CD14-positive monocyte (primary cell): ENCODE results near the gene NOTCH1. TPM values are rescaled to one million over a fixed set of nuclear protein-coding genes. Genes with fewer than 3 reads are reported as not detected.

Experiments
- DNase-seq, 3 donors: peaks; one replicate each; pipeline ENCODE4 v3.0.0-alpha.2; 2011 to 2022
- H2AFZ ChIP-seq: 2 replicates; pipeline ENCODE4 v1.6.0; 2012; ENCODE audit warnings: mild to moderate bottlenecking, low read depth, low read length, inconsistent platforms; ENCODE audit not compliant: insufficient read depth, poor library complexity, severe bottlenecking
- H3K27ac ChIP-seq, 2 donors: 1 replicate in 1 of 2; 2 replicates in 1 of 2; pipeline ENCODE4 v1.5.1; 2012 to 2013; ENCODE audit warnings: low read length in 2 of 2, control low read depth in 1 of 2, inconsistent platforms in 1 of 2, low read depth in 1 of 2, mild to moderate bottlenecking in 1 of 2
- H3K27me3 ChIP-seq, 2 donors: one replicate each; pipeline versions ENCODE4 v1.6.0 to v1.6.1; 2011 to 2013; ENCODE audit warnings: low read length in 2 of 2; ENCODE audit not compliant: control insufficient read depth in 2 of 2, insufficient read depth in 2 of 2
- H3K36me3 ChIP-seq, 2 donors: replicated peaks in 1 of 2; 1 replicate in 1 of 2; 2 replicates in 1 of 2; pipeline versions ENCODE4 v1.5.1 to v1.6.1; 2012 to 2013; ENCODE audit warnings: low read length in 2 of 2, control low read depth in 1 of 2, inconsistent platforms in 1 of 2, mild to moderate bottlenecking in 1 of 2; ENCODE audit not compliant: insufficient read depth in 2 of 2, control insufficient read depth in 1 of 2
- H3K4me1 ChIP-seq, 2 donors: 1 replicate in 1 of 2; 2 replicates in 1 of 2; pipeline versions ENCODE4 v1.5.1 to v1.6.1; 2012 to 2013; ENCODE audit warnings: low read length in 2 of 2, control low read depth in 1 of 2, inconsistent platforms in 1 of 2, mild to moderate bottlenecking in 1 of 2, moderate library complexity in 1 of 2; ENCODE audit not compliant: insufficient read depth in 2 of 2, control insufficient read depth in 1 of 2
- H3K4me2 ChIP-seq: replicated peaks from 2 replicates; pipeline ENCODE3; 2012; ENCODE audit warnings: low read length, moderate library complexity, mild to moderate bottlenecking; ENCODE audit not compliant: poor library complexity, severe bottlenecking; ENCODE audit errors: extremely low read depth
- H3K4me3 ChIP-seq, 3 experiments: fragments of 200-600 bp in 1 of 3; sonication (generic) in 1 of 3; replicated peaks in 1 of 3; 1 replicate in 2 of 3; 2 replicates in 1 of 3; pipeline ENCODE4 v1.5.1; 2011 to 2013; ENCODE audit warnings: low read length in 3 of 3, mild to moderate bottlenecking in 3 of 3, control low read depth in 2 of 3, low read depth in 2 of 3, inconsistent platforms in 1 of 3, moderate library complexity in 1 of 3
- H3K79me2 ChIP-seq: 2 replicates; pipeline ENCODE4 v1.6.0; 2012; ENCODE audit warnings: mild to moderate bottlenecking, control low read depth, inconsistent platforms, low read length, moderate library complexity; ENCODE audit not compliant: insufficient read depth
- H3K9ac ChIP-seq: 2 replicates; pipeline ENCODE4 v1.6.0; 2017; ENCODE audit warnings: low read length, mild to moderate bottlenecking; ENCODE audit not compliant: insufficient read depth, poor library complexity, severe bottlenecking
- H3K9me3 ChIP-seq, 2 donors: replicated peaks in 1 of 2; 1 replicate in 1 of 2; 2 replicates in 1 of 2; pipeline versions ENCODE4 v1.5.1 to v1.6.1; 2012 to 2013; ENCODE audit warnings: low read length in 2 of 2, control low read depth in 1 of 2; ENCODE audit not compliant: control insufficient read depth in 1 of 2, insufficient read depth in 1 of 2
- H4K20me1 ChIP-seq: 2 replicates; pipeline ENCODE4 v1.6.0; 2012; ENCODE audit warnings: mild to moderate bottlenecking, low read length, control low read depth, moderate library complexity; ENCODE audit not compliant: insufficient read depth
- H3K27ac Mint-ChIP-seq, 7 donors: one replicate each; pipeline ENCODE4 v1.8.0; 2020; ENCODE audit warnings: mild to moderate bottlenecking in 7 of 7, mixed read lengths in 7 of 7, moderate library complexity in 6 of 7, inconsistent platforms in 2 of 7
- H3K27me3 Mint-ChIP-seq, 3 donors: one replicate each; pipeline ENCODE4 v1.8.0; 2021 to 2022; ENCODE audit warnings: low read depth in 3 of 3, mild to moderate bottlenecking in 3 of 3, mixed read lengths in 3 of 3, moderate library complexity in 3 of 3, inconsistent platforms in 1 of 3
- H3K36me3 Mint-ChIP-seq, 2 donors: one replicate each; pipeline ENCODE4 v1.8.0; 2020; ENCODE audit warnings: mixed read lengths in 2 of 2, inconsistent platforms in 1 of 2, mild to moderate bottlenecking in 1 of 2
- H3K4me1 Mint-ChIP-seq: one replicate; pipeline ENCODE4 v1.8.0; 2020; ENCODE audit warnings: mild to moderate bottlenecking, mixed read lengths
- H3K4me3 Mint-ChIP-seq, 2 donors: one replicate each; pipeline ENCODE4 v1.8.0; 2020; ENCODE audit warnings: mild to moderate bottlenecking in 2 of 2, mixed read lengths in 2 of 2, moderate library complexity in 1 of 2
- H3K9me3 Mint-ChIP-seq, 7 donors: one replicate each; pipeline ENCODE4 v1.8.0; 2020 to 2022; ENCODE audit warnings: mixed read lengths in 7 of 7, mild to moderate bottlenecking in 6 of 7, moderate library complexity in 6 of 7, inconsistent platforms in 2 of 7
- WGBS: methylation state at CpG from one replicate; pipeline ENCODE4 v1.1.5; 2013; ENCODE audit warnings: missing lambda C conversion rate; ENCODE audit not compliant: insufficient coverage; 5-methylcytosine and 5-hydroxymethylcytosine counted together
- intact Hi-C, 2 donors: fragments of 100-400 bp; cut with micrococcal nuclease; formaldehyde crosslinking; loops; one replicate each; pipeline versions ENCODE4 v1.15.0 to v1.15.1; 2023
- polyA plus RNA-seq, 3 donors: library from polyadenylated mRNA; depleted of rRNA in 1 of 3; unstranded in 2 of 3; stranded (reverse) in 1 of 3; fragments of 300-500 nt in 2 of 3; fragments of >200 nt in 1 of 3; fragmentation: Illumina TruSeq in 2 of 3; gene quantifications; 1 replicate in 2 of 3; 2 replicates in 1 of 3; pipeline ENCODE4 v1.2.3, GENCODE V29; 2012 to 2021
- TF ChIP-seq, protein P1 (sequence below): fragments of 200-600 bp; IDR thresholded peaks from one replicate; pipeline ENCODE4 v1.8.0; 2022; ENCODE audit warnings: antibody characterized with exemption, mild to moderate bottlenecking

Gene NOTCH1
- polyA plus RNA-seq, 3 donors: 1.4 to 33.0 (median 2.2) TPM

DNA sequence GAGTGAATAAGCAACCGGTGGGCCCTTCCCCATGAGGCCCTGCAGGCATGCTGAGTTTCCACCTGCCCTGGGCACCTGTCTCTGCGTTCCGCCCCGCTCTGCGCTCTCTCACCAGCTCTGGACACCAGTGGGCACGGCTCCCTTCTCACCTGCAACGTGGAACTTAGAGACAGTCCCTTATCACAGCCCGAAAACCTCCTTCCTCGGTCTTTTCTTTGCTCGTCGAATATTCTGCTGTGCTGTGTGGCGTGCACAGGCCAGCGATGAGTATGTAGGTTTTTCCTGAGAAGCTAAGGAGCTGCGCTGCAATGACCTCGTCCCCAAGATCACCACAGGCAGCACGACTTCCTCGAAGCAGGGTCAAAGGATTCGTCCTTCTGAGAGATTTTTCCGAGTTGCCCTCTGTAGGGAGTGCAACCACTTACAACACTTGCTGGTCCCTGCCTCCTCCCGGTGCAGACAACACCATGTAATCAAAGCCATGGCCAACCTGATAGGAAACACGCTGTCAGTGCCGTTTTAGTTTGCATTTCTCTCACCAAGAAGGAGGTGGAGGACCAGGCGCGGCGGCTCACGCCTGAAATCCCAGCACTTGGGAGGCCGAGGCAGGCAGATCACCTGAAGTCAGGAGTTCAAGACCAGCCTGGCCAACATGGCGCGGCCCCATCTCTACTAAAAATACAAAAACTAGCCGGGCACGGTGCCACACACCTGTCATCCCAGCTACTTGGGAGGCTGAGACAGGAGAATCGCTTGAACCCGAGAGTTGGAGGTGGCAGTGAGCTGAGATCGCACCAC, 27.2 kb upstream of the NOTCH1 start:
- Mint-ChIP-seq H3K27ac (no peak overlapping the region), H3K36me3 (no peaks in the 10 kb centered on the region), H3K27me3 (peaks cover 0 to 9% (median 7%) of the 10 kb centered on the region in 3 donors), H3K9me3 (peaks cover 0 to 3% (median 0%) of the 10 kb centered on the region in 7 donors), H3K4me3 (peak overlapping the region in 1 of 2 donors; percentile 24), H3K4me1 (peaks cover 5% of the 10 kb centered on the region)
- DNase-seq: no peak
- 95% methylated on average over 27 of the region's 34 CpGs for WGBS
- Histone ChIP-seq H2AFZ (no peak overlapping the region), H3K9ac (no peak overlapping the region), H4K20me1 (no peaks in the 10 kb centered on the region), H3K27ac (no peak overlapping the region), H3K9me3 (no peaks in the 10 kb centered on the region), H3K79me2 (no peaks in the 10 kb centered on the region), H3K36me3 (no peaks in the 10 kb centered on the region), H3K4me1 (peaks cover 0 to 11% of the 10 kb centered on the region in 2 donors), H3K4me2 (no peak overlapping the region), H3K4me3 (no peak overlapping the region), H3K27me3 (no peaks in the 10 kb centered on the region)
- intact Hi-C loops: no loop called here
- TF ChIP-seq, protein P1, sequence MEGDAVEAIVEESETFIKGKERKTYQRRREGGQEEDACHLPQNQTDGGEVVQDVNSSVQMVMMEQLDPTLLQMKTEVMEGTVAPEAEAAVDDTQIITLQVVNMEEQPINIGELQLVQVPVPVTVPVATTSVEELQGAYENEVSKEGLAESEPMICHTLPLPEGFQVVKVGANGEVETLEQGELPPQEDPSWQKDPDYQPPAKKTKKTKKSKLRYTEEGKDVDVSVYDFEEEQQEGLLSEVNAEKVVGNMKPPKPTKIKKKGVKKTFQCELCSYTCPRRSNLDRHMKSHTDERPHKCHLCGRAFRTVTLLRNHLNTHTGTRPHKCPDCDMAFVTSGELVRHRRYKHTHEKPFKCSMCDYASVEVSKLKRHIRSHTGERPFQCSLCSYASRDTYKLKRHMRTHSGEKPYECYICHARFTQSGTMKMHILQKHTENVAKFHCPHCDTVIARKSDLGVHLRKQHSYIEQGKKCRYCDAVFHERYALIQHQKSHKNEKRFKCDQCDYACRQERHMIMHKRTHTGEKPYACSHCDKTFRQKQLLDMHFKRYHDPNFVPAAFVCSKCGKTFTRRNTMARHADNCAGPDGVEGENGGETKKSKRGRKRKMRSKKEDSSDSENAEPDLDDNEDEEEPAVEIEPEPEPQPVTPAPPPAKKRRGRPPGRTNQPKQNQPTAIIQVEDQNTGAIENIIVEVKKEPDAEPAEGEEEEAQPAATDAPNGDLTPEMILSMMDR: no peak

- Histone ChIP-seq H3K9ac (no peak overlapping the region), H3K4me2 (no peak overlapping the region), H3K27ac (no peak overlapping the region), H3K36me3 (no peaks in the 10 kb centered on the region), H3K4me1 (peaks cover 0 to 11% of the 10 kb centered on the region in 2 donors), H3K27me3 (no peaks in the 10 kb centered on the region), H2AFZ (no peak overlapping the region), H3K9me3 (no peaks in the 10 kb centered on the region), H3K79me2 (no peaks in the 10 kb centered on the region), H3K4me3 (no peak overlapping the region), H4K20me1 (no peaks in the 10 kb centered on the region)
- WGBS: 91% methylated on average over 17 of the region's 17 CpGs
- Mint-ChIP-seq H3K27me3 (peaks cover 0 to 11% (median 7%) of the 10 kb centered on the region in 3 donors), H3K4me1 (peaks cover 5% of the 10 kb centered on the region), H3K4me3 (no peak overlapping the region), H3K36me3 (no peaks in the 10 kb centered on the region), H3K27ac (no peak overlapping the region), H3K9me3 (peaks cover 0 to 3% (median 0%) of the 10 kb centered on the region in 7 donors)
- TF ChIP-seq, protein P1: no peak
- no peak for DNase-seq
- intact Hi-C loops: no loop called here
Observed at GRCh38 chr9:136572003-136572827, 26.4 kb upstream of the NOTCH1 start.
